Thoracic aorta (tissue), 2 donors: Measurements from ENCODE around the gene BRSK2. TPM values are rescaled to one million over a fixed set of nuclear protein-coding genes. Genes with fewer than 3 reads are reported as not detected.
"Not testable (repeated sequence)": the region's sequence is repeated elsewhere in the genome, so short reads cannot be mapped to it uniquely, and the experiment has no call there.

Experiments
- ATAC-seq: fragments of 150-250 bp; one replicate; pipeline ENCODE4 v1.8.0; 2017; ENCODE audit warnings: low read depth; ENCODE audit not compliant: insufficient number of reproducible peaks, low FRiP score
- DNase-seq: peaks from one replicate; pipeline ENCODE4 v3.0.0-alpha.2; 2020; ENCODE audit warnings: low spot score
- H3K27ac ChIP-seq, 2 donors: fragments of 200-600 bp; sonication (generic); 1 replicate in 1 of 2; 2 replicates in 1 of 2; pipeline ENCODE4 v1.5.1; 2016; ENCODE audit warnings: mild to moderate bottlenecking in 2 of 2, moderate library complexity in 2 of 2
- H3K27me3 ChIP-seq: fragments of 200-600 bp; sonication (generic); replicated peaks from 2 replicates; pipeline ENCODE4 v1.6.0; 2016; ENCODE audit warnings: mild to moderate bottlenecking; ENCODE audit not compliant: insufficient read depth
- H3K36me3 ChIP-seq: fragments of 200-600 bp; sonication (generic); one replicate; pipeline ENCODE4 v1.5.1; 2016
- H3K4me1 ChIP-seq, 2 donors: fragments of 200-600 bp; sonication (generic); 1 replicate in 1 of 2; 2 replicates in 1 of 2; pipeline versions ENCODE4 v1.5.1 to v1.6.0; 2016; ENCODE audit warnings: low read depth in 2 of 2, mild to moderate bottlenecking in 1 of 2; ENCODE audit not compliant: control insufficient read depth in 1 of 2
- H3K4me3 ChIP-seq: fragments of 200-600 bp; sonication (generic); 2 replicates; pipeline ENCODE4 v1.5.1; 2016; ENCODE audit warnings: mild to moderate bottlenecking
- H3K9me3 ChIP-seq: fragments of 200-600 bp; sonication (generic); 2 replicates; pipeline ENCODE4 v1.5.1; 2016
- CTCF ChIP-seq: fragments of 200-600 bp; sonication (generic); IDR thresholded peaks from one replicate; pipeline ENCODE4 v1.5.1; 2019; ENCODE audit warnings: antibody characterized with exemption
- total RNA-seq, 2 donors: library from RNA; depleted of rRNA; stranded (reverse); fragments of >200 nt; gene quantifications; one replicate each; pipeline versions ENCODE4 v1.1.0 to v1.2.3, GENCODE V29; 2016

The BRSK2 gene
- total RNA-seq, 2 donors from 2014 or later = 1.2 TPM; not detected in 1

DNA sequence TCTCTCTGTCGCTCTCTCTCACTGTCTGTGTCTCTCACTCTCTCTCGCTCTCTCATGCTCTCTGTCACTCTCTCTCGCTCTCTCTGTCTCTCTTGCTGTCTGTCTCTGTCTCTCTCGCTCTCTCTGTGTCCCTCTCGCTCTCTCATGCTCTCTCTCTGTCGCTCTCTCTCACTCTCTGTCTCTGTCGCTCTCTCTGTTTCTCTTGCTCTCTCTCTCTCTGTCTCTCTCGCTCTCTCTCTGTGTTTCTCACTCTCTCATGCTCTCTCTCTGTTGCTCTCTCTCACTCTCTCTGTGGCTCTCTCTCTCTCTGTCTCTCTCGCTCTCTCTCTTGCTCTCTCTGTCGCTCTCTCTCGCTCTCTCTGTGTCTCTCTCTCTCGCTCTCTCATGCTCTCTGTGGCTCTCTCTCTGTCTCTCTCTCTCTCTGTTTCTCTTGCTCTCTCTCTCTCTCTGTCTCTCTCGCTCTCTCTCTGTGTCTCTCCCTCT is 33.2 kb upstream of the BRSK2 start:
- Histone ChIP-seq H3K4me1 (no peaks in the 10 kb centered on the region), H3K36me3 (no peaks in the 10 kb centered on the region), H3K9me3 (no peaks in the 10 kb centered on the region), H3K27me3 (no peaks in the 10 kb centered on the region), H3K27ac (no peak overlapping the region), H3K4me3 (no peak overlapping the region)
- no peak for ATAC-seq
- DNase-seq = no peak
- no peak for TF ChIP-seq CTCF

- Histone ChIP-seq H3K27me3 (no peaks in the 10 kb centered on the region), H3K4me1 (no peaks in the 10 kb centered on the region), H3K27ac (no peak overlapping the region), H3K9me3 (no peaks in the 10 kb centered on the region), H3K4me3 (no peak overlapping the region), H3K36me3 (no peaks in the 10 kb centered on the region)
- ATAC-seq = no peak
- no peak for DNase-seq
- TF ChIP-seq CTCF = no peak
Observed at GRCh38 chr11:1358286-1358685, 31.4 kb upstream of the BRSK2 start.

DNA sequence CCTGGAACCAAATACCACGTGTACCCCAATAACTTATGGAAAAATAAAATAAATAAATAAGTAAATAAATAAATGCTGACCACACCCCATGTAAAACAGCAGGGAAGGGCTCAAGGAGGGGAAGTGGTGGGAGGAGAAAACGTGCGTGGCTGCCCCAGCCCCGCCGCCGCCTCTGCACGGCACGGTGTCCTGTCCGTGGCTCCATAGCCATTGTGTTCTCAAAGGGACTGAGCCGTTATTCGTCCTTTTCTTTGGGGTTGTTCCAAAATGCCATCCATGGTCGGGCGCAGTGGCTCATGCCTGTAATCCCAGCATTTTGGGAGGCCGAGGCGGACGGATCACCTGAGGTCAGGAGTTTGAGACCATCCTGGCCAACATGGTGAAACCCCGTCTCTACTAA is 30.8 kb upstream of the BRSK2 start:
- ATAC-seq, DNase-seq, H3K27me3 ChIP-seq, H3K4me3 ChIP-seq, H3K36me3 ChIP-seq, H3K27ac ChIP-seq, H3K4me1 ChIP-seq, H3K9me3 ChIP-seq: not testable (repeated sequence)

DNA sequence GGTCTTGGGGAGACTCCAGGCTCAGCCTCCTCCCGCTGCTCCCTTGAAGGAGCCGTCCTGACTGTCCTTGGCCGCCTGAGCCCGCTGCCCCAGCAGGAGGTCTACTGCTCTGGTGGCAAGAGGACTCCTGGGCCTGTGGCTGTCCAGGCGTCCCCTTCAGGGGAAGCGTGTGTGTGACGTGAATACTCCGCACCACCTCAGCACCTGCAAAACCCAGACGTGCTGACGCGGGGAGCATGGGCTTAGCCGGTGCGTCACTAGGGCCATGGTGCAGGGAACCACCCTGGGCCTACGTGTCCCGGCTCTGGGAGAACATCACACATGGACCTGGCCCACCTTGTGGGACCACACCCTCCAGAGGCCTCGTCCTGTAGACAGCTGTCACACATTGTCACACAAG is 30.2 kb upstream of the BRSK2 start:
- DNase-seq = no peak
- no peak for ATAC-seq
- TF ChIP-seq CTCF = no peak

GRCh38 chr11:1360181-1360834 is 29.4 kb upstream of the BRSK2 start:
- Histone ChIP-seq H3K36me3 (no peaks in the 10 kb centered on the region), H3K27me3 (no peaks in the 10 kb centered on the region), H3K27ac (no peak overlapping the region), H3K4me3 (no peak overlapping the region), H3K9me3 (peaks cover 3% of the 10 kb centered on the region), H3K4me1 (no peaks in the 10 kb centered on the region)
- no peak for TF ChIP-seq CTCF
- no peak for ATAC-seq
- no peak for DNase-seq

More for the DNA sequence above, 30.2 kb upstream of the BRSK2 start:
- Histone ChIP-seq H3K27me3 (no peaks in the 10 kb centered on the region), H3K4me3 (no peak overlapping the region), H3K27ac (no peak overlapping the region), H3K4me1 (no peaks in the 10 kb centered on the region), H3K36me3 (no peaks in the 10 kb centered on the region), H3K9me3 (peaks cover 3% of the 10 kb centered on the region)
